COR-L47 (cell line): ENCODE data around the gene PACS2.
A peak's percentile ranks its signal among the peaks of the same experiment; 100 is the strongest.
"Not testable (repeated sequence)": the region's sequence is repeated elsewhere in the genome, so short reads cannot be mapped to it uniquely, and the experiment has no call there.

Source experiments
- DNase-seq: peaks from one replicate; lab custom pipeline; 2025; lab: John Stamatoyannopoulos, UW

PACS2 gene

DNA sequence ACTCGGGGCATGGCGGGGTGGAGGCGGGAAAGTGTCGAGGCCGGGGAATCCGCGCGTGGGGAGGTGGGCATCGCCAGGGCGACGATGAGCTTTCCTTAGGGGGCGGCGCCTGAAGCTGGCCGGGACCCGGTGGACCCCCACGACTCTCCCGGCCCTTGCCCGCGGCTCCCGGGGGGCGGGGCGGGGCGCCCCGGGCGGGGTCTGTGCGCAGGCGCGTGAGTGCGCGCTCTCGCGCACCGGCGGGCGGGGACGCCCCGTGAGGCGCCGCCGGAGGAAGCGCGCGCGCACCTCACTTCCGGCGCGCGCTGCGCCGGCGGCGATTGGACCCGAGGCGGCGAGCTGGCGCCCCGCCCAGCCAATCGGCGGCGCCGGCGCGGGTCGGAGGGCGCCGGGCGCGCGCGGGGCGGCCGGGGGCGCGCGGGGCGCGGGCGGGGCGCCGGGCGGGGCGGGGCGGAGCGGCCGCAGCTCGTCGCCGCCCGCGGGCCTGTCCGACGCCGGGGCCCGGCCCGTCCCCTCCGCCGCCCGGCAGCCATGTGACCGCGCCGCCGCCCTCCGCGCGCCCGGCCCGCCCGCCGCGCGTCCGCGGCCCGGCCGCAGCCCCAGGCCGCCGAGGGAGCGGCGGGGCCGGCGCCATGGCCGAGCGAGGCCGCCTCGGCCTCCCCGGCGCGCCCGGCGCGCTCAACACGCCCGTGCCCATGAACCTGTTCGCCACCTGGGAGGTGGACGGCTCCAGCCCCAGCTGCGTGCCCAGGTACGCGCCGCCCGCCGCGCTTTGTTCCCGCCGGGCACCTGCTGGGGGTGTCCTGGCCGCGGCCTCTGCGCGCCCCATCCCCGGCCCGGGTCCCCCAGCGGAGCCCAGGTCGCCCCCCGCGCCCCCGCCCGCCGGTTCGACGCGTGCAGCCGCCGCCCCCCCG lies at the start of gene PACS2:
TSS of gene PACS2 (plus strand) at position 462 of the 914 bp plus-strand sequence. CDS start at position 633, 171 bp downstream.
- DNase-seq, result peak; percentile 89

DNA sequence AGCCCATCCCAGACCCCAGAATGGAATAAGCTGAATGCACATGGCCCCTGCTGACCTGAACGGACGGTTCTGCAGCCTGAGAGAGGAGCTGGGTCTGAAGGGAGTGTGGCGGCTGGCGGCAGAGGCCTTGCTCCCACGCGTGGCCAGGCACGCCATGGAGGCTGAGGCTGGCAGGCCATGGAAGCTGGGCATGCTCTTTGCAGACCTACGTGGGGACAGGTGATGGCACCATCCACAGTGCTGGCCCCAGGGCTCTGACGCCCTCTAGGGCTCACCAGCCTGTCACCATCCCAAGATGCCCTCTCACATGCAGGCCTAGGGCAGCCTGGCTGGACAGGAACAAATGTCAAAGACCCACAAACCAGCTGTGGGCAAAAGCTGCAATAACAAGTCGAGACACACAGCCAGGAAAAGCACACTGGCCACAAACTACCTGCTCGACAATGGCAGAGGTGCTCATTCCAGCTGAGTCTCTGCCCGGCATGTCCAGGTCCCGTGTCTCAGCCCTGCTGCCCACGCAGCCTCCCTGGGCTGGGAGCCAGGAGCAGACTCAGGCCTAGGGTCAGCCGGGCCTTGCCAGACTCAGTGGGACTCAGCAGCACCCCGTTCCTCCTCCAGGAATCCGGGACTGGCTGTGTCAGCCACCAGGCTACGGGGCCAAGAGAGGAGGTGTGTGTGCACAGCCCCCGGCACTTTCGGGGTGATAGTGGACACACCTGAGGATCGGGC lies 46.6 kb upstream of the PACS2 start:
- DNase-seq, result no peak

DNA sequence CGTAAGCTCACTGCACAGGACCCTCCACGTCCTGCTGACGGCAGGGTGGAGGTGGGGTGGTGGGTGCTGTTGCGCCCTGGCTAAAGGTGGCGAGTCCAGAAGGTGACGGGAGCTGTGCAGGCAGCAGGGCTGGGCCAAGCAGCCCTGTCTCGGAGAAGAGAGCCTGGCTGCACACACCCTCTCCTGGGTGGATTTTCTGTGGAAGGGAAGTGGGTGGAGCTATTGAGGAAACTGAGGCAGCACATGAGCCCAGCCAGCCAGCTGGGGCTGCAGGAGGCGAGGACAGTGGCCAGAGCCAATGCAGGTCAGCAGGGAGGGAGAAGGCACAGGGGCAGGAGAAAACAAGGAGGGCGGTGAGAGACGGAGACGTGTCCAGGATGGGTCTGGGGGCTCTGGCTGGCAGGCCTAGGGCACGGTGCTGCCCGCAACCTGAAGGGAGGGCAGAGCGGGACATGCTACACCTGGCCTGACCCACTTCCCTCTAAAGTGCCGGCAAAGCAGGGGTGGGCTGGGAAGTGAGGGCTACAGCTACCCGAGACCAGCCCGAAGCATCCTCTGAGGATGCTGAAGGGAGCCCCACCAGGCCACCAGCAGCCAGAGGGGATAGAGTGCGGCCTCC lies 45.7 kb upstream of the PACS2 start:
- DNase-seq, result no peak

DNA sequence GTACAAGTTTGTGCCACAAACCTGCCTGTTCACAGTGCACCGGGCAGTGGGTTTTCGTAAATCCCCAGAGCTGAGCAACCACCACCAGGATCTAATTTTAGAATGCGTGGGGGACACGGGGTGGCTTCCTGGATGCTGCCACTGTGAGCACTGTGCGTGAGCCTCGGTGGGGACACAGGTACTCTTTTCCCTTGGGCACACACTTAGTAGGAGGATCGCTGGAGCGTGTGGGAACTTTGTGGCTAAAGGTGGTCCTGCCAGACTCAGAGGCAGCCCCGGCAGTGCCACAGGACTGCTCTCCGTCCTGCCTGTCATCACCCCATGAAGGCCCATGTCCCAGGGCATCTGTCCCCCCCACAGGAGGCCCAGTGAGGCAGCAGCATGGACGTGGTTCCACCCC lies 45.1 kb upstream of the PACS2 start:
- DNase-seq, result no peak

DNA sequence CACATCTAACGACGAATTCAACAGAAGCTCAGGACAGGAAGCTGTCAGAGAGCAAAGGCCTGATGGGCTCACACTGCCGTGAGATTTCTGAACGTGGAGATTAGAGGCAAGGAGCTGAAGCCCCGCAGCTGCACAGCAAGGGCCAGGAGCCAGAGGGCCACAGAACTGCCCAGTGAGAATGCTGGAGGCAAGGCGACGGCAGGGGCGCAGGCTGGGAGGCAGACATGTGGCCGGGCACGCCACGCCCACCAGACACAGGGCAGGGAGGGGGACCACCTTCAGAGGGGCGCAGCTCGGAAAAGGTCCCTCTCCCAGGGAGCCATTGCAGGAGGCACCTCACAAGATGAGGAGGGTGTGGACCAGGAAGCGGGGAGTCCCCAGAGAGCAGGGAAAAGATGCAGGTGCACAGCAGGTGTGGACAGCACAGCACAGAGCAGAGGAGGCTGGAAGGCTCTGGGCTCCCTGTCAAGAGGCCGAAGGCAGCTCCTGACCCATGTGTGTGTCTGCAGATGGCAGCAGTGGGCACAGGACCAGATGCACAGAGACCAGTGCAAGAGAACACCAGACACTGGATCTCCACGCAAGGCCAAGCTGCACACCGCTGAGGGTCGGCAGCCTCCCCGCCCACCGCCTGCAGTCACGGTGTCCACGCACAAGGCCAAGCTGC lies 43.2 kb upstream of the PACS2 start:
- no peak for DNase-seq

DNA sequence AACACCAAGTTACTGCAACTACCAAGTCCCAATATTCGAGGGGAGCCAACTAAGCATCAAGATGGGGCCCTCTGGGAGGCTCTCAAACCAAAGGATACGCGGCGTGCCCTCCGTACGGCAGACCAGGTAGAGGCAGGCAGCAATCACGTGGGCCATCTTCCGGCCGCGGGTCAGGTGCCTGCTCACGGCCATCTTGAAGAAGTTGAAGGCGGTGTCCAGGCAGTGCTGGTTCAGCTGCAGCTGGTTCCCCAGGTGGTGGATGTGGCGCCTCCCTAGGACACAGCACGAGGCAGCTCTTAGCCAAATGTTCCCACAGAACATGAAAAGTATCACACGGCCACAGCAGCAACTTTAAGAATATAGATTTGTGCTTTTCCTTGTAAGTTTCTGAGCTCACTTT lies 41.9 kb upstream of the PACS2 start:
- no peak for DNase-seq

DNA sequence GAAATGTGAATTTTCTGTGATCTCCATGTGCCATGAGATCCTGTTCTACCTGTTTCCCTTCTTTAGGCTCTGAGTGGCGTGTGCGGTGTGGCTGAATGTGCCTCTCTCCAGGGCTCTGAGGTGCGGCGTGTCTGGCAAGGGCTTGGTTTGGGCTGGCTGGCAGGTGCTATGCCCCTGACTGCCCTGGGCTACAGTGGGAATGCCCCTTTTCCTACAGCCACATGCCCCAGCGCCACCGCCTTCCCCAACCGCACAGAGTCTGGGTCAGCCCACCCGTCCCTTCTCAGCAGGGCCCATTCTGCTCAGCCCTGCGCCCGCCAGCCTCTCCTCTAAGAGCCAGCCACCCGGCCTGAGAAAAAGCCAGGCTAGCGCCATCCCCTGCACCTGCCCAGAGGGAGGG lies 41.5 kb upstream of the PACS2 start:
- DNase-seq, result no peak

DNA sequence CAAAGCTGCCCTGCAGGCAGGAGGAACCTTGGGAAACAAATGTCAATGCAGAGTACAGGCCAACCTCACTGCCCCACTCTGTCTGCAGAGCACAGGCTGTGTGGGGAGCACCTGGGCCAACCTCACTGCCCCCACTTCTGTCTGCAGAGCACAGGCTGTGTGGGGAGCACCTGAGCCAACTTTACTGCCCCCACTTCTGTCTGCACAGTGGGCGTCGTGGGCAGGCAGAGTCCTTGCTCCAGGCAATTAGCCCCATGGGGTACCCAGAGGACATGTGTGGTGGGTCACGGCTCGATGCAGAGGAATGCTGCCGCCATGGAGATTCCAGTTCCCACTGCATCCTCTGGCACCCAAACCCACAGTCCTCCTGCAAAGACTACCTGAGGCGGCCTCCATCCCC lies 39.9 kb upstream of the PACS2 start:
- no peak for DNase-seq

DNA sequence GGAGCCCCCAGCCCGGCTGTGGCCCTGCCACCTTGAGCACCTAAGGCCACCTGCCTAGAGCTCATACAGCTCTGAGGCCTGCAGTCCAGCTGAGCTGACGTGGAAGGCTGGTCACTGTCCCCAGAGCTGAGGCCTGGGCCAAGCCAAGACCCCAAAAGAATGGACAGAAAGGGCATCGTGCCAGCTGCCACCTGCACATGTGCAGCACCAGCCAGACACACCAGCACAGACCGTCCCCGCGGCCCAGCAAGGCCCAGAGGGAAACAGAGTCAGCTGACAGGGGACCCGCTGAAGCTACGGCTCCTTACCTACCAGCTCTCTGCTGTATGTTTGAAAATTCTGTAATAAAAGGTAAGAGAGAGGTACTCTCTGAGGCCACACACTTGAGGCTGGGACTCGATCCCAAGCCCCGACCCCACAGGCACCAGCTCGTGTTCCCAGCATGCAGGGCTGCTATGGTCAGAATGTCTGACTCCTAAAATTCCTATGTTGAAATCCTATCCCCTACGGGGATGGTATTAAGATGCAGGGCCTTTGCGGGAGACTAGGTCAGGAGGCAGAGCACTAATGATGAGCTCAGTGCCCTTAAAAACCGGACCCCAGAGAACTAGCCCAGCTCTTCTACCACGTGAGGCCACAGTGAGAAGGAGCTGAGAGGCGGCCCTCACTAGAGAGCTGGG lies 39.1 kb upstream of the PACS2 start:
- no peak for DNase-seq

DNA sequence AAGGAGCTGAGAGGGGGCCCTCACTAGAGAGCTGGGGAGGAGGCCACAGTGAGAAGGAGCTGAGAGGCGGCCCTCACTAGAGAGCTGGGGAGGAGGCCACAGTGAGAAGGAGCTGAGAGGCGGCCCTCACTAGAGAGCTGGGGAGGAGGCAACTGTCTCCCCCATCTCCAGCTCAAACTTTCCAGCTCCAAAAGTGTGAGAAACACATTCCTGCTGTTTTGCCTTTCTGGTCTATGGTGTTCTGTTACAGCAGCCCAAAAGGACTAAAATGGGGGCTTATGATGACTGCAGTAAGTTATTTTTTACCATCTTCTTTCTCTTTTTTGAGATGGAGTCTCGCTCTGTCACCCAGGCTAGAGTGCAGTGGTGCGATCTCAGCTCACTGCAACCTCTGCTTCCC lies 37.1 kb upstream of the PACS2 start:
- DNase-seq, result not testable (repeated sequence)

DNA sequence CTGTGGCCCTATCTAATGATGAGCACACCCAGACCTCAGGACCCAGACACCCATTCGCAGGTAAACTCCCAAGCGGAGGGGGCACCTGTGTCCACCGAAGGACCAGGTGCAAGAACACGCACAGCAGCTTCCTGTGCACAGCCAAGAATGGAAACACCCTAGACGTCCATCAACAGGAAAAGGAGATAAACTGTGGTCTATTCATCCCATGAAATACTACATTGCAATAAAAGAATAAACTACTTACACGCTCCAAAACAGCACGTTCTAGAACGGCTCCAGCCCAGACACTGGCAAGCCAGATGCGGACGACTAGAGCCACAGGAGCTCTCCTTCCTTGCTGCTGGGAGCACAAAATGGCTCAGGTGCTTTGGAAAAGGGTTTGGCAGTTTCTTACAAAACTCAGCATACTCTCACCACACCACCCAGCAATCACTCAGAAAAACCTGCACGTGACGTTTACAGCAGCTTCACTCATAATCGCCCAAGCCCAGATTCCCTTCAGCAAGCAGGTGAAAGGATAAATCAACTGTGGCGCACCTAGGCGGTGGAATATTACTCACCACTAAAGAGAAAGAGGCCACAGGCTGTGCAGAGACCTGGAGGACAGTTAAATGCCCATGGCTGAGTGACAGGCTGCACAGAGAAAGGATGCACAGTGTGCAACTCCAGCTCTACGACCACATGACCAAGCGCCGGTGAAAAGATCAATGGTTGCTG lies 34.7 kb upstream of the PACS2 start:
- DNase-seq, result no peak

DNA sequence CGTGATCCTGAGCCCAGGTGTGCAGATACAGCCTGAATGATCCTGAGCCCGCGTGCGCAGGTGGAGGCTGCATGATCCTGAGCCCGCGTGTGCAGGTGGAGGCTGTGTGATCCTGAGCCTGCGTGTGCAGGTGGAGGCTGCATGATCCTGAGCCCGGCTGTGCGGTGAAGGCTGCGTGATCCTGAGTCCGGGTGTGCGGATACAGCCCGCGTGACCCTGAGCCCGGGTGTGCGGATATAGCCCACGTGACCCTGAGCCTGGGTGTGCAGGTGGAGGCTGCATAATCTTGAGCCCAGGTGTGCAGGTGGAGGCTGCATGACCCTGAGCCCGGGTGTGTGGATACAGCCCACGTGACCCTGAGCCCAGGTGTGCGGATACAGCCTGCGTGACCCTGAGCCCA lies 34.0 kb upstream of the PACS2 start:
- DNase-seq, result no peak

DNA sequence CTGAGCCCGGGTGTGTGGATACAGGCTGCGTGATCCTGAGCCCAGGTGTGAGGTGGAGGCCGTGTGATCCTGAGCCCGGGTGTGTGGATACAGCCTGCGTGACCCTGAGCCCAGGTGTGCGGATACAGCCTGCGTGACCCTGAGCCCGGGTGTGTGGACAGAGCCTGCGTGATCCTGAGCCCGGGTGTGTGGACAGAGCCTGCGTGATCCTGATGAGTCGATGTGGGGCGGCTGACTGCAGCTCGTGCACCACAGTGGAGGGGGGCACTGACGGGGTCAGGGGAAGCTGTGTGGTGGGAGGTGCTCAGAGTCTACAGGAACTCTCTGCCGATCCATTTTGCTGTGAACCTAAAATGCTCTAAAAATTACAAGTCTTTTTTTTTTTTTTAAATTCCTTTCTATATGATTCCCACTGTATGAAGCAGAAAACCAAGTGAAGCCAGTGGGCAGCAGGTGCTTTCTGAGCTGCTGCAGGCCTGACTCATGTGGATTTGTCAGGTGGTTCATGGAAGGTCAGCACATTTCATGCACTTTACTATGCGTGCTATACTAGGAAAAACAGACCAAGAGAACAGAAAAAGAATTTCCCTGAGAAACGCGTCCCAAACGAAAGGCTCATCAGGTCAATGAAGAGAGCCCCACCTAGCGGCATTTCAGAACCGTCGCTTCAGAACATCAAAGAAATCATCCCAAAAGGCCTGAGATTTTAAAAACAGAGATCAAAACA lies 33.0 kb upstream of the PACS2 start:
- no peak for DNase-seq

DNA sequence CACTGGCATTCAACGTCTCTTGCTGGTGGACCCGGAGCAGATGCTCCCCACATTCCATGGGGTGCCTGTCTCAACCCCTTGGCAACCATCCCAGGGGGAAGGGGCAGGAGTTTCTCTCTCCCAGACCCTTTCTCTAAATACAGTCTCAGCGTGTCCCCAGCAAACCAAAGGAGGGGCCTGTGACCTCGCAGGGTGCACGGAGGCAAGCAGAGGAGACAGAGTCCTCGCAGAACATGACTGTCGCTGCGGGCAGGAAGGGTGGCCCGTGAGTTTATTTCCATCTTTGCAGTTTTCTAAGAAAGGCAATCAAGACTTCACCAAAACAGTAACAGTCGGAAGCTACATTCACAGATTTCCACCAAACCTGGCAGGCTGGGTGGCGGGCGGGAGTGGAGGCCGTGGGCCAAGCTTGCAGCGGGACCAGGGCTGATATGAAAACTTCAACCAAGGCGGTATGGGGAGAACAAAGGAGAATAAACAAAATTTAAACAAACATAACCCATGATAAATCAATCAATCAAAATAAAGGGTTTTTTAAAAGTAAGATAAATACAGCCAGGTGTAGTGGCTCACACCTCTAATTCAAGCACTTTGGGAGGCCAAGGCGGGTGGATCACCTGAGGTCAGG lies 32.3 kb upstream of the PACS2 start:
- DNase-seq, result no peak

DNA sequence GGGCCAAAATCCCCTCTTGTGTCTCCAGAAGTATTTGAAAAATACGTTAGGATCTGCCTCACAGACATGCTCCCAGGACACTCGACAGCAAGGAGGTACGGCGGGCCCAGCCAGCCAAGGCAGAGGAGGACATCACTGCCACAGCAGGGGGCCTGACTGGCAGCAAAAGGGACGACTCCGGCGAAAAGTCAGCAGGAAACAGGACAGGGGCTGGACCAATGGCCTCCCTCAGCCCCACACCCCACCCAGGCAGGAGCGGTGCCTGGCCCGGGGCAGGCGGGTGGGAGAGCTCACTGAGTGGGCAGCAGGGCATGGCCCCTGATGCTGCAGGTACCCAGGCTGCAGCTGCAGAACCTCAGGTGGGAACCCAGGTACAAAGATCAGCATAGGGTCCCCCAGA lies 31.5 kb upstream of the PACS2 start:
- DNase-seq, result no peak

DNA sequence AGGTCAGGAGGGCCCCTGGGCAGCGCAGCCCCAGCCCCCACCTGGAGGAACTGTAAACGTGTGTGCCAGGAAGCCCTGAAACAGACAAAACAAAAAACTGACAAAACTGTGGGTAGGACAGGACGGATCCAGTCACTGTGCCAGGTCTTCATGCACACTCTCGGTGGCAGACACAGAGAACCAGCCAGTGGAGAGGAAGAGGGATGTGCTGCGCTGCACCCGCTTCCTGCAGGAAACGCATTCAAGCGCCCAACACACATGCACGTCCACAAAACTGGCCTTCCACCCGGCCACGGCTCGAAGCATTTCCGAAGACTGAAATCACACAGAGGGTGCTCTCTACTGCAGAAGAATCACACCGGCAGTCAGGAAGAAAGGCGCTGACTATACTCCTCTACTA lies 30.6 kb upstream of the PACS2 start:
- no peak for DNase-seq

DNA sequence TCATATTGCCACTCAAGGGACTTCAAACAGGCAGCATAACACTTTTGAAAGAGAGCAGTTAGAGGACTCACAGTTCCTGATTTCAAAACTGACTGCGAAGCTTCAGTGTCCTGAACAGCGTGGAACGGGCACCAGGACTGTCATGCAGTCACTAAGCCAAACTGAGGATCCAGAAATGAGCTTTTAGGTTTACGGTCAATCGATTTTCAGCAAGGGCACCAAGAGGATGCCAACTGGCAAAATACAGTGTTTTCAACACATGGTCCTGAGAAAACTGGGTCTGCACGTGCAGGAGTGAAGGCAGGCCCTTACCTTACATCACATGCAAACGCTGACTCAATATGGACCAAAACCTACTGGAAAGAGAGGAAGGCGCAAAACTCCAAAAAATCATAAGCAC lies 29.4 kb upstream of the PACS2 start:
- DNase-seq, result no peak

DNA sequence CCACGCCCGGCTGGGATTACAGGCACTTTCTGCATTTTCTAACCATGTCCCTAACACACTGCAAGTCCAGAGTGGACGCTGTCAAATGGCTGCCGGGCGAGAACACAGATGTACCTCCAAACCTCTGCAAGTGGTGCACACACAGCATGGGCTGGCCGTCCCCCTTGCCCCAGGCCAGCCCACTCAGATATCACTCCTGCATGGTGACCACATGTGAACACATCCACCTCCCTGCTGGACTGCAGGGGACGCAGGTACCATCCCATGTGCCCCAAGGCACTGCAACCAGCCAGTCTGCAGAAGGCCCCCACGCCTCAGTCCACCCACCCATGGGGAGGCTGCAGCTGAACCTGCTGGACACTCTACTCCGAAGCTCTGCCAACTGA lies 27.8 kb upstream of the PACS2 start:
- DNase-seq, result no peak

DNA sequence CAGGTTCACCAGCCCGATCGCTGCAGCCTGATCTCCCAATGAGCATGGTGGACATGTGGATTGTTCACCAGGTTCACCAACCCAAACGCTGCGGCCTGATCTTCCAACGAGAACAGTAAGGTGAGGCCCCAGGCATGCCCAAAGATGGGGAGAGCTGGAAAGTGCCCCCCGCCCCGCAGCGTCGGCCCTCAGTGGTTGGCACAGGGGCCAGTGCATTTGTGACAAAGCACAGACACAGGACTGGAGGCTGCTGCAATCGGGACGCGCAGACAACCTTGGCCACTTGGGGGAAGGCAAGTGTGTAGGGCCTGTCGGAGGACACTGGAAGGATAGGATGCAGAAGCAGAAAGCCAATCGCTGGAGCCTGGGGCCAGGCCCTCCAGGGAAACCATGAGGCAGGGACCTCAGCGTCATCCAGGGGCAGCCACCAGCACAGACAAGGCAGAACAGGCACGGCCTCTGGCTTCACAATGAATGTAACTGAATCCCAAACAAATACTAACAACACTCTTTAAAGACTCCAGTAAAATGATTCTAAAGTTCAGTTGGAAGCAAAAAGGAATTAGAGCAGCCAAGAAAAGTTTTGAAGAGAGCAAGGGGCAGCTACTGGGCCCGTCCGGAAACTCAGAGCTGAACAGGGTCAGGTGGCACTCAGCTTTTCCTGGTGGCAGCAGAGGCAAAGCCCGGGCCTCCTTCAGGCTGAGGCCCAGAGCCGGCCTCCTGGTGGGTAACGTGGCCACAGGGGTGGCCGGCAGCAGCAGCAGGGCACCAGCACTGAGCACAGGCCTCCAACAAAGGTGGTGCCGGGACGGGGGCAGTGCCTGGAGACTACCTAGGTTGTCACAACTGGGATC lies 27.1 kb upstream of the PACS2 start:
- DNase-seq, result no peak
